Hepatocyte (in vitro differentiated cells): ENCODE measurements around the gene CYP8B1. TPM values are rescaled to one million over a fixed set of nuclear protein-coding genes. Genes with fewer than 3 reads are reported as not detected.

ENCODE experiments used
- DNase-seq: peaks from one replicate; pipeline ENCODE4 v3.0.0-alpha.2; 2016; ENCODE audit warnings: low spot score
- H2AFZ ChIP-seq: fragments of 200-600 bp; sonication (generic); 2 replicates; pipeline ENCODE4 v1.6.0; 2016; ENCODE audit warnings: antibody characterized with exemption, mild to moderate bottlenecking
- H3K27ac ChIP-seq: fragments of 200-600 bp; sonication (generic); 2 replicates; pipeline ENCODE4 v1.5.1; 2016; ENCODE audit warnings: mild to moderate bottlenecking
- H3K27me3 ChIP-seq: fragments of 200-600 bp; sonication (generic); 2 replicates; pipeline ENCODE4 v1.6.1; 2016
- H3K36me3 ChIP-seq: fragments of 200-600 bp; sonication (generic); replicated peaks from 2 replicates; pipeline ENCODE4 v1.5.1; 2016; ENCODE audit warnings: low read depth; ENCODE audit not compliant: insufficient read depth
- H3K4me1 ChIP-seq: fragments of 200-600 bp; sonication (generic); 2 replicates; pipeline ENCODE4 v1.5.1; 2016; ENCODE audit warnings: mild to moderate bottlenecking, moderate library complexity; ENCODE audit not compliant: insufficient read depth
- H3K4me2 ChIP-seq: fragments of 200-600 bp; sonication (generic); 2 replicates; pipeline ENCODE4 v1.6.0; 2016
- H3K4me3 ChIP-seq: fragments of 200-600 bp; sonication (generic); 2 replicates; pipeline ENCODE4 v1.5.1; 2016; ENCODE audit warnings: mild to moderate bottlenecking
- H3K79me2 ChIP-seq: fragments of 200-600 bp; sonication (generic); 2 replicates; pipeline ENCODE4 v1.6.0; 2017; ENCODE audit warnings: mild to moderate bottlenecking
- H3K9me2 ChIP-seq: fragments of 200-600 bp; sonication (generic); replicated peaks from 2 replicates; pipeline ENCODE4 v1.6.0; 2017; ENCODE audit warnings: mild to moderate bottlenecking; ENCODE audit not compliant: insufficient read depth
- H3K9me3 ChIP-seq: fragments of 200-600 bp; sonication (generic); 2 replicates; pipeline ENCODE4 v1.5.1; 2016; ENCODE audit warnings: low read depth, mild to moderate bottlenecking
- H4K20me1 ChIP-seq: fragments of 200-600 bp; sonication (generic); 2 replicates; pipeline ENCODE4 v1.6.0; 2016; ENCODE audit warnings: mild to moderate bottlenecking; ENCODE audit not compliant: insufficient read depth, poor library complexity, severe bottlenecking
- CTCF ChIP-seq: fragments of 200-600 bp; sonication (generic); IDR thresholded peaks from 2 replicates; pipeline ENCODE4 v1.5.1; 2016; ENCODE audit warnings: antibody characterized with exemption, mild to moderate bottlenecking; ENCODE audit not compliant: poor library complexity
- EZH2 ChIP-seq: fragments of 200-600 bp; sonication (generic); IDR thresholded peaks from 2 replicates; pipeline ENCODE4 v1.6.1; 2016; ENCODE audit warnings: antibody characterized with exemption, mild to moderate bottlenecking, borderline replicate concordance
- EZH2phosphoT487 ChIP-seq: fragments of 200-600 bp; sonication (generic); IDR thresholded peaks from one replicate; pipeline ENCODE4 v1.6.1; 2018; ENCODE audit warnings: antibody characterized with exemption, mild to moderate bottlenecking, low read depth, moderate library complexity; ENCODE audit not compliant: unreplicated experiment, severe bottlenecking
- WGBS: methylation state at CpG from one replicate; pipeline ENCODE4 v1.1.6; 2016; ENCODE audit warnings: low lambda C conversion rate; ENCODE audit errors: missing lambda C conversion rate; 5-methylcytosine and 5-hydroxymethylcytosine counted together
- polyA plus RNA-seq: library from polyadenylated mRNA; unstranded; fragments of >200 nt; fragmentation: Nextera tagmentation; extraction: Ambion mirVana; gene quantifications from 2 replicates; pipeline ENCODE4 v1.2.1, GENCODE V29; 2016
- total RNA-seq: library from RNA; depleted of rRNA; stranded (reverse); fragments of >200 nt; gene quantifications from 2 replicates; pipeline ENCODE4 v1.2.3, GENCODE V29; 2014

The CYP8B1 gene
- total and polyA plus RNA-seq, 2 experiments from 2014 or later = 4.5 to 5.7 TPM

GRCh38 chr3:42880601-42881451 lies 5.1 kb upstream of the CYP8B1 start:
- no peaks in the 10 kb centered on the region for H3K36me3 ChIP-seq
- peaks cover 5% of the 10 kb centered on the region for H3K4me1 ChIP-seq
- H3K9me3 ChIP-seq = no peaks in the 10 kb centered on the region
- H4K20me1 ChIP-seq = no peaks in the 10 kb centered on the region
- H3K27ac ChIP-seq = peak overlapping the region; percentile 37
- H3K9me2 ChIP-seq = no peaks in the 10 kb centered on the region
- DNase-seq = peak; percentile 92
- H2AFZ ChIP-seq = peak overlapping the region; percentile 98
- peak overlapping the region; percentile 68 for H3K4me3 ChIP-seq
- TF ChIP-seq EZH2 = no peak
- peak; percentile 90 for TF ChIP-seq CTCF
- 11% methylated on average over 55 of the region's 61 CpGs for WGBS
- H3K4me2 ChIP-seq = peak overlapping the region; percentile 90
- H3K27me3 ChIP-seq = peaks cover 3% of the 10 kb centered on the region
- H3K79me2 ChIP-seq = no peaks in the 10 kb centered on the region

- Histone ChIP-seq H3K4me1 (peaks cover 5% of the 10 kb centered on the region), H2AFZ (peak overlapping the region; percentile 98), H3K9me2 (no peaks in the 10 kb centered on the region), H3K4me3 (no peak overlapping the region), H3K9me3 (no peaks in the 10 kb centered on the region), H3K4me2 (peak overlapping the region; percentile 90), H3K79me2 (no peaks in the 10 kb centered on the region), H3K27me3 (peaks cover 3% of the 10 kb centered on the region), H3K27ac (no peak overlapping the region), H3K36me3 (no peaks in the 10 kb centered on the region), H4K20me1 (no peaks in the 10 kb centered on the region)
- TF ChIP-seq CTCF (no peak), EZH2 (no peak), EZH2phosphoT487 (no peak)
- WGBS = 89% methylated on average over 9 of the region's 9 CpGs
- no peak for DNase-seq
These were observed 4.5 kb upstream of the CYP8B1 start for GRCh38 chr3:42880183-42880582.

- Histone ChIP-seq H3K79me2 (no peaks in the 10 kb centered on the region), H3K36me3 (no peaks in the 10 kb centered on the region), H2AFZ (no peak overlapping the region), H3K4me3 (no peak overlapping the region), H4K20me1 (no peaks in the 10 kb centered on the region), H3K27ac (no peak overlapping the region), H3K9me3 (no peaks in the 10 kb centered on the region), H3K4me2 (no peak overlapping the region), H3K4me1 (peaks cover 5% of the 10 kb centered on the region), H3K27me3 (peaks cover 3% of the 10 kb centered on the region), H3K9me2 (no peaks in the 10 kb centered on the region)
- no peak for DNase-seq
- no peak for TF ChIP-seq EZH2phosphoT487
- no peak for TF ChIP-seq CTCF
- no peak for TF ChIP-seq EZH2
- WGBS = 96% methylated on average over 2 of the region's 2 CpGs
These were observed 2.2 kb upstream of the CYP8B1 start for GRCh38 chr3:42877881-42878280.
